Mucosa of descending colon (tissue), 3 donors: ENCODE measurements around the gene MEGF6. TPM values are rescaled to one million over a fixed set of nuclear protein-coding genes. Genes with fewer than 3 reads are reported as not detected.

Experiments
- ATAC-seq: fragments of 200-7000 bp; cut with Tn5 transposase; one replicate; pipeline ENCODE4 v1.9.1; 2020; ENCODE audit warnings: mild to moderate bottlenecking, moderate library complexity
- DNase-seq, 3 donors: peaks; one replicate each; pipeline ENCODE4 v3.0.0-alpha.2; 2020
- H3K36me3 ChIP-seq: fragments of 200-600 bp; one replicate; pipeline ENCODE4 v1.8.0; 2021; ENCODE audit warnings: low read depth, mild to moderate bottlenecking
- H3K4me1 ChIP-seq: fragments of 200-600 bp; one replicate; pipeline ENCODE4 v1.8.0; 2021; ENCODE audit warnings: low read depth, mild to moderate bottlenecking
- H3K4me3 ChIP-seq: fragments of 200-600 bp; one replicate; pipeline ENCODE4 v1.8.0; 2021; ENCODE audit warnings: mild to moderate bottlenecking
- H3K9me3 ChIP-seq: fragments of 200-600 bp; one replicate; pipeline ENCODE4 v1.8.0; 2021; ENCODE audit warnings: mild to moderate bottlenecking
- CTCF ChIP-seq: fragments of 200-600 bp; IDR thresholded peaks from one replicate; pipeline ENCODE4 v1.8.0; 2022; ENCODE audit warnings: antibody characterized with exemption, mild to moderate bottlenecking
- intact Hi-C, 2 donors: fragments of 100-400 bp; cut with DNase I in 1 of 2; cut with micrococcal nuclease in 1 of 2; formaldehyde crosslinking; loops; one replicate each; pipeline versions ENCODE4 v1.11.0 to v1.11.1; 2022; cut with DNase I, micrococcal nuclease
- total RNA-seq, 3 donors: library from RNA; stranded (reverse); fragmentation: NEBNext Ultra II Directional in 2 of 3; extraction: Animal tissue kit (Norgen Biotek cat#: 25700) in 2 of 3; gene quantifications; one replicate each; pipeline versions ENCODE4 v1.2.1 to v1.2.4, GENCODE V29; 2021 to 2023
- donor health status: DM: no; HTN: no; CAD: no; lungs with moderate emphysema.
- donor health status: DM: no; HTN: no; CAD: no.
- donor health status: DM: no; HTN: yes; CAD: no.

The MEGF6 gene
- total RNA-seq, 3 donors from 2014 or later = 6.2 to 12.2 (median 8.5) TPM

DNA sequence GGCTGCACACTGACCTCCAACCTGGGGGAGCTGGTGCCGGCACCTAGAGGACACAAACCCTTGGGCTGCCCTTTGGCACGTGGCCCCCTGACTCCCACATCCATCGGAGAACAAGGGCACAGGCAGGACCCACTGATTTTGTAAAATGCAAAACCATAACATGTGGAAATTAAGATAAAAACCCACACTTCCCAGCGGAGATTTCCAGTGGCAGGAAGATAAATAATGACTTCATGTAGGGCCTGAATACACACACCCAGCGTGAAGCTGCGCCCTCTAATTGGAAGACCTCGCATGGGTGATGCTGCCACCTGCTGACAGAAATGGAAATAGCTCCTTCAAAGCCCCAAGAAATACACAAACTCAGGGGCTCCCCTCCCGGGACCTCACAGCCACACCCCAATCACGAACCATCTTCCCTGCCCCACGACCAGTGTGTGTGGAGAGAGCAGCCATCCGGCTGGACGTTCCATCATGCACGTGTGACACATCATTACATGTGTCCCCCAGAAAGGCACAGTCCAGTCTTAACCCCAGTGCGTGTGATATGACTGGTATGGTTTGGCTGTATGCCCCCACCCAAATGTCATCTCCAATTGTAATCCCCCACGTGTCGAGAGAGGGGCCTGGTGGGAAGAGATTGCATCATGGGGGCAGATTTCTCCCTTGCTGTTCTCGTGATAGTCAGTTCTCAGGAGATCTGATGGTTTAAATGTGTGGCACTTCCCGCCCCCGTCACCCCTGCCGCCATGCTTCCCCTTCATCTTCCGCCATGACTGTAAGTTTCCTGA, 7.8 kb upstream of the MEGF6 start:
- Histone ChIP-seq H3K4me1 (peaks cover 16% of the 10 kb centered on the region), H3K9me3 (no peaks in the 10 kb centered on the region), H3K4me3 (no peak overlapping the region), H3K36me3 (no peaks in the 10 kb centered on the region)
- peak; percentile 58 for TF ChIP-seq CTCF
- DNase-seq (peak in 2 of 3 donors; percentile 56 to 91), ATAC-seq (peak; percentile 91)
- intact Hi-C loops = loop anchor here (5.0 kb wide), 2 partner anchors 127 to 167 kb away; partner anchors contain the start of gene ARHGEF16 (in 1 of the 2)

DNA sequence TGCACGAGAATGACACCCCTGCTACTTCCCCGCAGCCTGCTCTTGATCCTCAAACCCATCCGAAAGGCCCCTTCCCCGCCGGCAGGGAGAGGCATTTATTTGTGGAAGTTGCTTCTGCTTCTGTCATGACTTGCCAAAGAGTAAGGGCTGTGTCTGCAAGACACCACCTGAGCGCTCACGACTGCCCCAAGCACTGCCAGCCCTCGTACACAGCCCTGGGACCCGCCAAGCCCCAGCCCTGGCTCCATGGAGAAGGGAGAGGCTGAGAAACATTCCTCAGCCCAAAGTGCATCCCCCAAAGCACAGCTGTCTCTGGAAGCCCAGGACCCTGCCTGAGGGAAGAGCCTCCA, 7.2 kb upstream of the MEGF6 start:
- intact Hi-C loops = loop anchor here (5.0 kb wide), 2 partner anchors 126 to 166 kb away; partner anchors contain the start of gene ARHGEF16 (in 1 of the 2)
- DNase-seq = no peak
- H3K9me3 ChIP-seq = no peaks in the 10 kb centered on the region
- no peak overlapping the region for H3K4me3 ChIP-seq
- peaks cover 10% of the 10 kb centered on the region for H3K4me1 ChIP-seq
- ATAC-seq = no peak
- TF ChIP-seq CTCF = no peak
- H3K36me3 ChIP-seq = no peaks in the 10 kb centered on the region

DNA sequence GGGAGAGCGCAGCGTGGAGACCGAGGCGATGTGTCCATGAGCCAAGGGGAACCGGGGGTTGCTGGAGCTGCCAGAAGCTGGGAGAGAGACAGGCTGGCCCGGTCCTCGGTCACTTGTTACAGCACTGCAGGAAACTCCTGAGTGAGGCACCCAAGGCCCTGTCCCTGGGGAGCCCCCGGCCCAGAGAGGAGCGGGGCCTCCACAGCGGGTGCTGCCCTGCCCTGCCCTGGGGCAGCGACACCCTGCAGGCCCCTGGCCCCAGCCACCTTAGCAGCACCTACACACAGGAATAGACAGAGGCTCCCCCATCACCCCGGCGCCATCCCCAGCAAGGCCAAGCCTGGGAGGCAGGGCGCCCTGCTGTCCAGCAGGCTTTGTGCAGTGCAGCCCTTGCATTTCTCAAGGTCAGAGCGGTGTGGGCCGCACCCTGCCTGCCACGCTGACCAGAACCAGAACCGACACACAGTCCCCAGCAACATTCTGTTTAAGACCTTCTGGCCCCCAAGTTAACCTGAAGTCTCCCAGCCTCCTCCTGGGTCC, 6.6 kb upstream of the MEGF6 start:
- Histone ChIP-seq H3K4me1 (peaks cover 4% of the 10 kb centered on the region), H3K9me3 (no peaks in the 10 kb centered on the region), H3K36me3 (no peaks in the 10 kb centered on the region), H3K4me3 (no peak overlapping the region)
- DNase-seq = no peak
- ATAC-seq = no peak
- TF ChIP-seq CTCF = no peak
- intact Hi-C loops = loop anchor here (5.0 kb wide), 2 partner anchors 126 to 166 kb away; partner anchors contain the start of gene ARHGEF16 (in 1 of the 2)

GRCh38 chr1:3616861-3617260, 5.6 kb upstream of the MEGF6 start:
- intact Hi-C loops = loop anchor here (5.0 kb wide), 2 partner anchors 125 to 165 kb away; partner anchors contain the start of gene ARHGEF16 (in 1 of the 2)
- Histone ChIP-seq H3K4me3 (no peak overlapping the region), H3K4me1 (peaks cover 4% of the 10 kb centered on the region), H3K9me3 (no peaks in the 10 kb centered on the region), H3K36me3 (no peaks in the 10 kb centered on the region)
- ATAC-seq (no peak), DNase-seq (no peak)
- TF ChIP-seq CTCF = no peak

- Histone ChIP-seq H3K36me3 (no peaks in the 10 kb centered on the region), H3K9me3 (no peaks in the 10 kb centered on the region), H3K4me1 (peaks cover 14% of the 10 kb centered on the region), H3K4me3 (no peak overlapping the region)
- TF ChIP-seq CTCF = peak; percentile 14
- ATAC-seq (no peak), DNase-seq (no peak)
- intact Hi-C loops = loop anchor here (5.0 kb wide), 2 partner anchors 123 to 163 kb away; partner anchors contain the start of gene ARHGEF16 (in 1 of the 2)
Measured at GRCh38 chr1:3614755-3615742, 3.7 kb upstream of the MEGF6 start.
